ENCODE results near the gene PM20D1.
"Not testable (repeated sequence)": the region's sequence is repeated elsewhere in the genome, so short reads cannot be mapped to it uniquely, and the experiment has no call there.

The PM20D1 gene

GRCh38 chr1:205840146-205840923, 9.6 kb downstream of the PM20D1 start:
- DNase-seq: no peak

- DNase-seq: no peak
Measured at GRCh38 chr1:205837382-205837970, 12.5 kb downstream of the PM20D1 start.

GRCh38 chr1:205834751-205835150, 15.2 kb downstream of the PM20D1 start:
- no peak for DNase-seq

- DNase-seq: no peak
Measured at GRCh38 chr1:205832326-205832751, 17.6 kb downstream of the PM20D1 start.

- no peak for DNase-seq
Measured at GRCh38 chr1:205827623-205828022, 22.3 kb downstream of the PM20D1 start.

GRCh38 chr1:205826995-205827394, 22.9 kb downstream of the PM20D1 start:
- no peak for DNase-seq

- DNase-seq: no peak
Measured at GRCh38 chr1:205826016-205826806, 23.7 kb downstream of the PM20D1 start.

GRCh38 chr1:205824180-205824579, 25.8 kb downstream of the PM20D1 start:
- no peak for DNase-seq

GRCh38 chr1:205823260-205823659, 26.7 kb downstream of the PM20D1 start:
- not testable (repeated sequence) for DNase-seq

- no peak for DNase-seq
Measured at GRCh38 chr1:205822397-205822796, 27.5 kb downstream of the PM20D1 start.

GRCh38 chr1:205817988-205818387, 31.9 kb downstream of the PM20D1 start:
- no peak for DNase-seq

- DNase-seq: no peak
Measured at GRCh38 chr1:205817364-205817763, 32.6 kb downstream of the PM20D1 start.

GRCh38 chr1:205813755-205814058, 36.2 kb downstream of the PM20D1 start:
- no peak for DNase-seq

GRCh38 chr1:205812878-205813754, 36.8 kb downstream of the PM20D1 start, which contains the start of gene SLC41A1:
SLC41A1 (minus strand) TSS chr1:205813198; CDS start chr1:205810441, 2,757 bp downstream.
- peak; percentile 91 for DNase-seq

GRCh38 chr1:205812271-205812877, 37.6 kb downstream of the PM20D1 start:
- DNase-seq: peak; percentile 12

GRCh38 chr1:205811660-205812059, 38.3 kb downstream of the PM20D1 start:
- no peak for DNase-seq

- DNase-seq: no peak
Measured at GRCh38 chr1:205810448-205811157, 39.3 kb downstream of the PM20D1 start.

- no peak for DNase-seq
Measured at GRCh38 chr1:205809942-205810345, 40.0 kb downstream of the PM20D1 start.

- DNase-seq: no peak
Measured at GRCh38 chr1:205809469-205809868, 40.5 kb downstream of the PM20D1 start.

GRCh38 chr1:205805082-205805711, 44.7 kb downstream of the PM20D1 start:
- peak; percentile 50 for DNase-seq

- DNase-seq: no peak
Measured at GRCh38 chr1:205804605-205805004, 45.3 kb downstream of the PM20D1 start.
